ENCODE results near the gene ZNF385C. TPM values are rescaled to one million over a fixed set of nuclear protein-coding genes. Genes with fewer than 3 reads are reported as not detected.

Gene ZNF385C
- polyA plus RNA-seq, 1 donor (not counting 4 experiments of a cell fraction or from before 2014, with no cell fraction given), result 0.09 TPM

DNA sequence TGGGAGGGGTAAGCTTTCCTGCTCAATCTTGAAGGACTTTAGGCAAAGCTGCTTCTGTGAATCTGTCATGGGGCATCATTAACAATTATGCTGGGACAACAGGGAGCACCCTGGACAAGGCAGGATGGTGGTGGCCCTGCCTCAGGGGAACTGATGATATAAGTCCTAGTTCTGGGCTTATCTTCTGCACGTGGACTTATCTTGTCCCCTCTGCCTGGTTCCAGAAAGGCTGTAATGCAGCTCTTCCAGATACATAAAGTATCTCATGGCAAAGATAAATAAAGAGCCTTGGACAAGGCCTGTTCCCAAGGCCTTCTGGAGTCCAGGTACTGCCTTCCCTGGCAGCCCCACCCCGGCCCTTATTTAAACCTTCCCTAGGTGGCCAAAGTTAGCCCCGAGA is 6.0 kb upstream of the ZNF385C start:
- Histone ChIP-seq H3K4me3 (ENCODE audit: control insufficient read depth in 2 of 3, extremely low read depth in 1 of 3, insufficient read depth in 2 of 3, low read depth in 1 of 3, low read length in 3 of 3) (no peak overlapping the region), H3K27me3 (ENCODE audit: control insufficient read depth, extremely low read depth, insufficient read depth, low read length) (no peaks in the 10 kb centered on the region), H3K4me2 (ENCODE audit: control insufficient read depth, extremely low read depth, insufficient read depth, low read depth, low read length) (no peak overlapping the region), H3K9ac (ENCODE audit: control insufficient read depth, extremely low read depth, insufficient read depth, low read length) (no peak overlapping the region), H3K4me1 (ENCODE audit: control insufficient read depth, extremely low read depth, insufficient read depth, low read length) (peaks cover 8% of the 10 kb centered on the region), H3K27ac (ENCODE audit: control insufficient read depth, insufficient read depth, low read length) (no peak overlapping the region), H4K20me1 (ENCODE audit: control insufficient read depth, extremely low read depth, insufficient read depth, low read length) (no peaks in the 10 kb centered on the region), H2AFZ (ENCODE audit: control insufficient read depth, low read length) (no peak overlapping the region), H3K79me2 (ENCODE audit: control insufficient read depth, insufficient read depth, low read length) (no peaks in the 10 kb centered on the region), H3K9me3 (ENCODE audit: control insufficient read depth, low read depth, low read length) (no peaks in the 10 kb centered on the region), H3K36me3 (ENCODE audit: control insufficient read depth in 2 of 2, extremely low read depth in 1 of 2, insufficient read depth in 2 of 2, low read length in 2 of 2) (peaks cover 0 to 6% of the 10 kb centered on the region in 2 experiments), H3K9me1 (ENCODE audit: control insufficient read depth, extremely low read depth, insufficient read depth, low read length) (no peaks in the 10 kb centered on the region)
- DNase-seq (ENCODE audit: low read depth, low spot score) (no peak), FAIRE-seq (no peak)
- TF ChIP-seq, protein P1, sequence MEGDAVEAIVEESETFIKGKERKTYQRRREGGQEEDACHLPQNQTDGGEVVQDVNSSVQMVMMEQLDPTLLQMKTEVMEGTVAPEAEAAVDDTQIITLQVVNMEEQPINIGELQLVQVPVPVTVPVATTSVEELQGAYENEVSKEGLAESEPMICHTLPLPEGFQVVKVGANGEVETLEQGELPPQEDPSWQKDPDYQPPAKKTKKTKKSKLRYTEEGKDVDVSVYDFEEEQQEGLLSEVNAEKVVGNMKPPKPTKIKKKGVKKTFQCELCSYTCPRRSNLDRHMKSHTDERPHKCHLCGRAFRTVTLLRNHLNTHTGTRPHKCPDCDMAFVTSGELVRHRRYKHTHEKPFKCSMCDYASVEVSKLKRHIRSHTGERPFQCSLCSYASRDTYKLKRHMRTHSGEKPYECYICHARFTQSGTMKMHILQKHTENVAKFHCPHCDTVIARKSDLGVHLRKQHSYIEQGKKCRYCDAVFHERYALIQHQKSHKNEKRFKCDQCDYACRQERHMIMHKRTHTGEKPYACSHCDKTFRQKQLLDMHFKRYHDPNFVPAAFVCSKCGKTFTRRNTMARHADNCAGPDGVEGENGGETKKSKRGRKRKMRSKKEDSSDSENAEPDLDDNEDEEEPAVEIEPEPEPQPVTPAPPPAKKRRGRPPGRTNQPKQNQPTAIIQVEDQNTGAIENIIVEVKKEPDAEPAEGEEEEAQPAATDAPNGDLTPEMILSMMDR (optimal IDR thresholded peaks at IDR 0.05 in 1 of 3, IDR thresholded peaks at IDR 0.05 in 1 of 3, conservative IDR thresholded peaks at IDR 0.05 in 1 of 3; ENCODE audit: extremely low read depth in 1 of 3, insufficient read depth in 2 of 3, low read length in 3 of 3), result no peak
- TF ChIP-seq EZH2 (IDR thresholded peaks at IDR 0.05; ENCODE audit: low read length), result no peak
- dilution Hi-C loops (cut with MboI; ENCODE audit: extremely low pct_ligation_motif_present, low sequenced_read_pairs), result no loop called here

DNA sequence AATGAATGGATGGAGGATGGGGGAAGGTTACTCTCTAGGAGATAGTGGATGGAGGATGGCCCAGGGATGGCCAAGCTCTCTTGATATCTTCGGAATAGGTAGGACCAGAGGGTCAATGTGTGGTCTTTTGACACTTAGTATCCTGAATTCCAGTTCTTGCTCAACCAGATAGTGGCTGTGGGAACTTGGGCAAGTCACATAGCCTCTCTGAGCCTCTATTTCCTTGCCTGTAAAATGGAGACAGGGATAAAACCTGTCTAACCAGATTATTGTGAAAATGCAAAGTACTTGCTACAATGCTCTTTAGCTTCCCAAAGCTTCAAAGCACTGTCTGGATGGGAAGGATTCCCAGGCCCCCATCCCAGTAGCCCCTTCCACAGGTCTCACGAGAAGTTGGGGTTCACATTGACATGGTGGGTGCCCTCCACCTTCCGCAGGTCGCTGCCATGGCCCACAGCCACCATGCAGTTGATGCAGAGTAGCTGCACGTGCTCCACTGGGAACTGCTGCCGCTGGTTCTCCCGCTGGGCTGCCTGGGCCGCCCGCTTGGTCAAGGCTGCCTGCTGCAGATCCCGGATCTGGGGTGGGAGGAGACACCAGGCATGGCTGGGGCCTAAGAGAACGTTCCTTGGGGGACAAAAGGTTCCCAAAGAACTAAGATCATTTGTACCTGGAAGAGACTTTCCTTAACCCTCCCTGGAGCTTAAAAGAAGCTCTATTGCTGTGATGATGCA is 5.1 kb upstream of the ZNF385C start:
- Histone ChIP-seq H3K9ac (ENCODE audit: control insufficient read depth, extremely low read depth, insufficient read depth, low read length) (no peak overlapping the region), H3K27ac (ENCODE audit: control insufficient read depth, insufficient read depth, low read length) (no peak overlapping the region), H3K9me3 (ENCODE audit: control insufficient read depth, low read depth, low read length) (no peaks in the 10 kb centered on the region), H3K27me3 (ENCODE audit: control insufficient read depth, extremely low read depth, insufficient read depth, low read length) (peaks cover 6% of the 10 kb centered on the region), H2AFZ (ENCODE audit: control insufficient read depth, low read length) (no peak overlapping the region), H3K36me3 (ENCODE audit: control insufficient read depth in 2 of 2, extremely low read depth in 1 of 2, insufficient read depth in 2 of 2, low read length in 2 of 2) (peaks cover 0 to 6% of the 10 kb centered on the region in 2 experiments), H3K4me3 (ENCODE audit: control insufficient read depth in 2 of 3, extremely low read depth in 1 of 3, insufficient read depth in 2 of 3, low read depth in 1 of 3, low read length in 3 of 3) (no peak overlapping the region), H3K79me2 (ENCODE audit: control insufficient read depth, insufficient read depth, low read length) (no peaks in the 10 kb centered on the region), H4K20me1 (ENCODE audit: control insufficient read depth, extremely low read depth, insufficient read depth, low read length) (no peaks in the 10 kb centered on the region), H3K9me1 (ENCODE audit: control insufficient read depth, extremely low read depth, insufficient read depth, low read length) (no peaks in the 10 kb centered on the region), H3K4me1 (ENCODE audit: control insufficient read depth, extremely low read depth, insufficient read depth, low read length) (peaks cover 8% of the 10 kb centered on the region), H3K4me2 (ENCODE audit: control insufficient read depth, extremely low read depth, insufficient read depth, low read depth, low read length) (no peak overlapping the region)
- FAIRE-seq (no peak), DNase-seq (ENCODE audit: low read depth, low spot score) (no peak)
- dilution Hi-C loops (cut with MboI; ENCODE audit: extremely low pct_ligation_motif_present, low sequenced_read_pairs), result no loop called here
- TF ChIP-seq EZH2 (IDR thresholded peaks at IDR 0.05; ENCODE audit: low read length), result no peak
- TF ChIP-seq, protein P1 (optimal IDR thresholded peaks at IDR 0.05 in 1 of 3, IDR thresholded peaks at IDR 0.05 in 1 of 3, conservative IDR thresholded peaks at IDR 0.05 in 1 of 3; ENCODE audit: extremely low read depth in 1 of 3, insufficient read depth in 2 of 3, low read length in 3 of 3), result no peak
